Activated CD4-positive, alpha-beta T cell treated with anti-CD3 and anti-CD28 coated beads, Interleukin-2, amount 10 ng/mL, durations not matched to agents 7 days and 5 days (primary cell): Measurements from ENCODE around the gene SND1. TPM values are rescaled to one million over a fixed set of nuclear protein-coding genes. Genes with fewer than 3 reads are reported as not detected.
A peak's percentile ranks its signal among the peaks of the same experiment; 100 is the strongest.

ENCODE experiments used
- CTCF ChIA-PET: fragments of 350-600 bp; sonication (Branson Sonifier 250); formaldehyde crosslinking; loops from one replicate; lab custom pipeline; 2021; ENCODE audit warnings: antibody characterized with exemption; lab: Charles Lee
- POLR2A ChIA-PET: fragments of 350-600 bp; sonication (Branson Sonifier 250); formaldehyde crosslinking; loops from one replicate; lab custom pipeline; 2021; ENCODE audit warnings: antibody characterized with exemption; lab: Charles Lee
- DNase-seq: peaks from one replicate; pipeline ENCODE4 v3.0.0-alpha.2; 2020
- H3K27ac Mint-ChIP-seq: one replicate; pipeline ENCODE4 v1.8.0; 2021; ENCODE audit warnings: mild to moderate bottlenecking, moderate library complexity, mixed read lengths
- H3K27me3 Mint-ChIP-seq: one replicate; pipeline ENCODE4 v1.8.0; 2021; ENCODE audit warnings: mixed read lengths
- H3K36me3 Mint-ChIP-seq: one replicate; pipeline ENCODE4 v1.8.0; 2021; ENCODE audit warnings: low read depth, mixed read lengths
- H3K4me1 Mint-ChIP-seq: one replicate; pipeline ENCODE4 v1.8.0; 2021; ENCODE audit warnings: mixed read lengths
- H3K4me3 Mint-ChIP-seq: one replicate; pipeline ENCODE4 v1.8.0; 2021; ENCODE audit warnings: mild to moderate bottlenecking, moderate library complexity, mixed read lengths
- H3K9me3 Mint-ChIP-seq: one replicate; pipeline ENCODE4 v1.8.0; 2021; ENCODE audit warnings: mixed read lengths
- total RNA-seq, 2 experiments: library from RNA; stranded (reverse); gene quantifications; one replicate each; pipeline ENCODE4 v1.2.3, GENCODE V29; 2021

The SND1 gene
- total RNA-seq, 2 experiments from 2014 or later = 141 to 163 TPM

- POLR2A ChIA-PET = no interaction called here
- Mint-ChIP-seq H3K4me3 (no peak overlapping the region), H3K4me1 (peaks cover 39% of the 10 kb centered on the region)
Observed at GRCh38 chr7:128060018-128060417, 408.0 kb downstream of the SND1 start.

GRCh38 chr7:128063088-128063487 lies 411.1 kb downstream of the SND1 start:
- no peak for DNase-seq
- no peak overlapping the region for H3K4me3 Mint-ChIP-seq
- ChIA-PET POLR2A (no interaction called here), CTCF (interaction anchor here (0.5 to 1.6 kb wide), 3 partner anchors 9 to 72 kb away, joined by 3 to 4 read pairs (median 4); no protein-coding TSS in a partner anchor)
- H3K4me1 Mint-ChIP-seq = peaks cover 35% of the 10 kb centered on the region
- H3K9me3 Mint-ChIP-seq = no peaks in the 10 kb centered on the region
- H3K36me3 Mint-ChIP-seq = peaks cover 2% of the 10 kb centered on the region
- H3K27ac Mint-ChIP-seq = no peak overlapping the region
- H3K27me3 Mint-ChIP-seq = no peaks in the 10 kb centered on the region

More at GRCh38 chr7:128060018-128060417, 408.0 kb downstream of the SND1 start:
- Mint-ChIP-seq H3K27me3 (no peaks in the 10 kb centered on the region), H3K9me3 (no peaks in the 10 kb centered on the region), H3K36me3 (peaks cover 5% of the 10 kb centered on the region), H3K27ac (peak overlapping the region; percentile 84)
- CTCF ChIA-PET = interaction anchor here (1.6 kb wide), 1 partner anchor 13 kb away, joined by 5 read pairs; no protein-coding TSS in a partner anchor
- no peak for DNase-seq

- no peak overlapping the region for H3K4me3 Mint-ChIP-seq
- H3K36me3 Mint-ChIP-seq = no peaks in the 10 kb centered on the region
- ChIA-PET CTCF (no interaction called here), POLR2A (no interaction called here)
- peaks cover 18% of the 10 kb centered on the region for H3K4me1 Mint-ChIP-seq
- H3K9me3 Mint-ChIP-seq = no peaks in the 10 kb centered on the region
- H3K27me3 Mint-ChIP-seq = no peaks in the 10 kb centered on the region
- no peak for DNase-seq
- no peak overlapping the region for H3K27ac Mint-ChIP-seq
Observed at GRCh38 chr7:128065872-128066271, 413.9 kb downstream of the SND1 start.

- no peak for DNase-seq
- no peaks in the 10 kb centered on the region for H3K27me3 Mint-ChIP-seq
- H3K4me3 Mint-ChIP-seq = no peak overlapping the region
- H3K4me1 Mint-ChIP-seq = peaks cover 22% of the 10 kb centered on the region
- peaks cover 1% of the 10 kb centered on the region for H3K36me3 Mint-ChIP-seq
- ChIA-PET CTCF (interaction anchor here (1.4 kb wide), 1 partner anchor 78 kb away, joined by 3 read pairs; no protein-coding TSS in a partner anchor), POLR2A (no interaction called here)
- peak overlapping the region; percentile 46 for H3K27ac Mint-ChIP-seq
- no peaks in the 10 kb centered on the region for H3K9me3 Mint-ChIP-seq
Observed at GRCh38 chr7:128066395-128066794, 414.4 kb downstream of the SND1 start.

GRCh38 chr7:128066858-128067257 lies 414.9 kb downstream of the SND1 start:
- DNase-seq = no peak
- ChIA-PET CTCF (interaction anchor here (1.4 kb wide), 1 partner anchor 78 kb away, joined by 3 read pairs; no protein-coding TSS in a partner anchor), POLR2A (no interaction called here)
- Mint-ChIP-seq H3K27ac (no peak overlapping the region), H3K27me3 (no peaks in the 10 kb centered on the region), H3K4me3 (no peak overlapping the region), H3K9me3 (no peaks in the 10 kb centered on the region), H3K4me1 (peaks cover 25% of the 10 kb centered on the region), H3K36me3 (peaks cover 3% of the 10 kb centered on the region)

GRCh38 chr7:128067983-128068382 lies 416.0 kb downstream of the SND1 start:
- Mint-ChIP-seq H3K27ac (no peak overlapping the region), H3K4me3 (no peak overlapping the region), H3K36me3 (peaks cover 3% of the 10 kb centered on the region), H3K27me3 (no peaks in the 10 kb centered on the region), H3K9me3 (no peaks in the 10 kb centered on the region), H3K4me1 (peaks cover 25% of the 10 kb centered on the region)
- ChIA-PET CTCF (no interaction called here), POLR2A (no interaction called here)
- no peak for DNase-seq

- H3K27me3 Mint-ChIP-seq = no peaks in the 10 kb centered on the region
- POLR2A ChIA-PET = no interaction called here
- H3K4me1 Mint-ChIP-seq = peaks cover 25% of the 10 kb centered on the region
Observed at GRCh38 chr7:128068785-128069184, 416.8 kb downstream of the SND1 start.

GRCh38 chr7:128069373-128070364 lies 417.7 kb downstream of the SND1 start:
- POLR2A ChIA-PET = no interaction called here
- Mint-ChIP-seq H3K36me3 (peaks cover 3% of the 10 kb centered on the region), H3K27ac (no peak overlapping the region), H3K27me3 (no peaks in the 10 kb centered on the region), H3K4me3 (no peak overlapping the region), H3K4me1 (peaks cover 25% of the 10 kb centered on the region), H3K9me3 (no peaks in the 10 kb centered on the region)
- no peak for DNase-seq
- CTCF ChIA-PET = interaction anchor here (1.1 kb wide), 1 partner anchor 11 kb away, joined by 3 read pairs; no protein-coding TSS in a partner anchor

More at GRCh38 chr7:128068785-128069184, 416.8 kb downstream of the SND1 start:
- no peaks in the 10 kb centered on the region for H3K9me3 Mint-ChIP-seq
- CTCF ChIA-PET = no interaction called here
- no peak for DNase-seq
- H3K36me3 Mint-ChIP-seq = peaks cover 3% of the 10 kb centered on the region
- no peak overlapping the region for H3K27ac Mint-ChIP-seq
- H3K4me3 Mint-ChIP-seq = no peak overlapping the region

GRCh38 chr7:128071376-128071775 lies 419.4 kb downstream of the SND1 start:
- POLR2A ChIA-PET = no interaction called here
- peaks cover 25% of the 10 kb centered on the region for H3K4me1 Mint-ChIP-seq
- no peak overlapping the region for H3K27ac Mint-ChIP-seq
- no peaks in the 10 kb centered on the region for H3K9me3 Mint-ChIP-seq
- peaks cover 3% of the 10 kb centered on the region for H3K36me3 Mint-ChIP-seq
- CTCF ChIA-PET = no interaction called here
- no peak for DNase-seq
- no peaks in the 10 kb centered on the region for H3K27me3 Mint-ChIP-seq
- H3K4me3 Mint-ChIP-seq = no peak overlapping the region

- H3K36me3 Mint-ChIP-seq = peaks cover 3% of the 10 kb centered on the region
- no peak for DNase-seq
- no peak overlapping the region for H3K27ac Mint-ChIP-seq
- H3K4me1 Mint-ChIP-seq = peaks cover 25% of the 10 kb centered on the region
- H3K27me3 Mint-ChIP-seq = no peaks in the 10 kb centered on the region
- H3K4me3 Mint-ChIP-seq = no peak overlapping the region
- ChIA-PET CTCF (interaction anchor here (0.5 to 1.6 kb wide), 2 partner anchors 9 to 1020 kb away, joined by 3 to 4 read pairs; no protein-coding TSS in a partner anchor), POLR2A (no interaction called here)
- H3K9me3 Mint-ChIP-seq = no peaks in the 10 kb centered on the region
Observed at GRCh38 chr7:128071801-128072200, 419.8 kb downstream of the SND1 start.

GRCh38 chr7:128073671-128074310 lies 421.8 kb downstream of the SND1 start:
- H3K9me3 Mint-ChIP-seq = no peaks in the 10 kb centered on the region

GRCh38 chr7:128074336-128074735 lies 422.3 kb downstream of the SND1 start:
- ChIA-PET POLR2A (no interaction called here), CTCF (no interaction called here)
- H3K27me3 Mint-ChIP-seq = no peaks in the 10 kb centered on the region
- H3K27ac Mint-ChIP-seq = no peak overlapping the region
- H3K4me3 Mint-ChIP-seq = no peak overlapping the region
- peaks cover 3% of the 10 kb centered on the region for H3K36me3 Mint-ChIP-seq
- DNase-seq = no peak
- H3K9me3 Mint-ChIP-seq = no peaks in the 10 kb centered on the region
- peaks cover 15% of the 10 kb centered on the region for H3K4me1 Mint-ChIP-seq

More at GRCh38 chr7:128073671-128074310, 421.8 kb downstream of the SND1 start:
- peaks cover 3% of the 10 kb centered on the region for H3K36me3 Mint-ChIP-seq
- ChIA-PET CTCF (interaction anchor here (1.9 kb wide), 1 partner anchor 14 kb away, joined by 5 read pairs; no protein-coding TSS in a partner anchor), POLR2A (no interaction called here)
- no peaks in the 10 kb centered on the region for H3K27me3 Mint-ChIP-seq
- DNase-seq = no peak
- H3K27ac Mint-ChIP-seq = no peak overlapping the region
- no peak overlapping the region for H3K4me3 Mint-ChIP-seq
- H3K4me1 Mint-ChIP-seq = peaks cover 15% of the 10 kb centered on the region
